ENCODE results near the gene MYO1A.
A peak's percentile ranks its signal among the peaks of the same experiment; 100 is the strongest.
"Not testable (repeated sequence)": the region's sequence is repeated elsewhere in the genome, so short reads cannot be mapped to it uniquely, and the experiment has no call there.

MYO1A gene

DNA sequence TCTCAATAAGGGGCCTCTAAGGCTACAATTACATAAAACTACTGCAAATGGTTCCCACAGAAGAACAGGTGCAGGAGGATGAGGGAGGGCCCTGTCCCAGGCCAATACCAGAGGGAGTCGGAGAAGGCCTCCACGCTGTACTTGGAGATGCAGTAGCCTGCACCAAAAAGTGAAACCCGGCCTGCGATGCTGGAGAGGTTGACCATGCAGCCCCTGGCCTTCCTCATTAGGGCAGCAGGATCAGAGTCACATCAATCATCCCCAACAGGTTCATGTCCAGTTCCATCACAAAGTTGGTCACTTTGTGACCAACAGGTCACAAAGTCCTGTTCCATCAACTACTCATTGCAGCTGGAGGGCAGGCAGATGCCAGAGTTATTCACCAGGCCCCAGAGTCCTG, 66.5 kb downstream of the MYO1A start:
- Histone ChIP-seq H3F3A (ENCODE audit: insufficient read depth, low read length) (no peaks in the 10 kb centered on the region), H3K9ac (ENCODE audit: low read length) (no peak overlapping the region), H3K9me3 (replicated peaks; ENCODE audit: insufficient read depth, low read length) (no peaks in the 10 kb centered on the region), H3K79me2 (ENCODE audit: low read length) (no peaks in the 10 kb centered on the region), H3K36me3 (replicated peaks; ENCODE audit: insufficient read depth, low read length) (no peaks in the 10 kb centered on the region), H3K4me2 (ENCODE audit: low read depth, low read length) (no peak overlapping the region), H3K27ac (ENCODE audit: low read length) (no peak overlapping the region), H3K9me2 (replicated peaks; ENCODE audit: insufficient read depth, low read length) (no peaks in the 10 kb centered on the region), H3K4me3 (ENCODE audit: low read length) (no peak overlapping the region), H4K20me1 (ENCODE audit: insufficient read depth, low read length) (no peaks in the 10 kb centered on the region), H2AFZ (ENCODE audit: low read length) (no peak overlapping the region), H3K4me1 (ENCODE audit: low read length) (peaks cover 16% of the 10 kb centered on the region), H3K27me3 (replicated peaks; ENCODE audit: insufficient read depth, low read length) (no peaks in the 10 kb centered on the region)
- TF ChIP-seq EZH2 (optimal IDR thresholded peaks at IDR 0.05; ENCODE audit: low read depth, low read length) (no peak), EZH2phosphoT487 (IDR thresholded peaks at IDR 0.05; ENCODE audit: low read length) (no peak)
- TF ChIP-seq, protein P1, sequence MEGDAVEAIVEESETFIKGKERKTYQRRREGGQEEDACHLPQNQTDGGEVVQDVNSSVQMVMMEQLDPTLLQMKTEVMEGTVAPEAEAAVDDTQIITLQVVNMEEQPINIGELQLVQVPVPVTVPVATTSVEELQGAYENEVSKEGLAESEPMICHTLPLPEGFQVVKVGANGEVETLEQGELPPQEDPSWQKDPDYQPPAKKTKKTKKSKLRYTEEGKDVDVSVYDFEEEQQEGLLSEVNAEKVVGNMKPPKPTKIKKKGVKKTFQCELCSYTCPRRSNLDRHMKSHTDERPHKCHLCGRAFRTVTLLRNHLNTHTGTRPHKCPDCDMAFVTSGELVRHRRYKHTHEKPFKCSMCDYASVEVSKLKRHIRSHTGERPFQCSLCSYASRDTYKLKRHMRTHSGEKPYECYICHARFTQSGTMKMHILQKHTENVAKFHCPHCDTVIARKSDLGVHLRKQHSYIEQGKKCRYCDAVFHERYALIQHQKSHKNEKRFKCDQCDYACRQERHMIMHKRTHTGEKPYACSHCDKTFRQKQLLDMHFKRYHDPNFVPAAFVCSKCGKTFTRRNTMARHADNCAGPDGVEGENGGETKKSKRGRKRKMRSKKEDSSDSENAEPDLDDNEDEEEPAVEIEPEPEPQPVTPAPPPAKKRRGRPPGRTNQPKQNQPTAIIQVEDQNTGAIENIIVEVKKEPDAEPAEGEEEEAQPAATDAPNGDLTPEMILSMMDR (IDR thresholded peaks at IDR 0.05; ENCODE audit: low read length) = no peak
- DNase-seq = no peak

DNA sequence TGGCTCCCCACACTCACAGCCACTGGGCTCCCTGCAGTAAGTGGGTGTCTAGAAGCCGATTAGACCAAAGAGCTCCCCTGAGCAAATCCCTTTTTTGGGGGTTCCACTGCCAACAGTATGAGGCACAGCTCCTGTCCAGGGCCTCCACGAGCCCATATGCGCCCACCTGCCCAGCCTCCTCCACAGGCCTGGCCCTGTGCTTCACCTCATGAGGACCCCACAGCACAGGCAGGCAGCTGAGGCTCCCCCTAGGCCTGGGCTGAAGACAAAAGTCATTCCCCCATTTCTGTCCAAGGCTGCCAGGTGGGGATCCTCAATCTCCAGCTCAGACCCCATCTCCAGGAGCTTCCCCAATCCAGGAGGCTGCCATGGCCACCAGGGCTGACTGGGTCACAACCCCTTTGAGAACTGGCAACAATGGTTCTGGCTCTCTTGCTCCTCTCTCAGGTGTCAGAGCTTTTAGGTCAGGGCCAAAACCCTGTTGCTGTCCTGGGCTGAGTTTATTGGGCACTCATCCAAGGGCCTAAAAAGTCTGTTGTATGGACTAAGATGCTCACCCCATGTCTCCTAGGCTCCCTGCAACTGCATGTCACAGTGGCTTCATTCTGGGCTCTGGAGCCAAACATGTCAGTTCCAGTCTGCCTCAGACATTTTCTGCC, 67.2 kb downstream of the MYO1A start:
- H3F3A ChIP-seq (ENCODE audit: insufficient read depth, low read length); H3K36me3 ChIP-seq (replicated peaks; ENCODE audit: insufficient read depth, low read length); H3K79me2 ChIP-seq (ENCODE audit: low read length); H4K20me1 ChIP-seq (ENCODE audit: insufficient read depth, low read length); H3K9me2 ChIP-seq (replicated peaks; ENCODE audit: insufficient read depth, low read length); H3K9ac ChIP-seq (ENCODE audit: low read length); H3K27me3 ChIP-seq (replicated peaks; ENCODE audit: insufficient read depth, low read length); H3K27ac ChIP-seq (ENCODE audit: low read length); H3K4me3 ChIP-seq (ENCODE audit: low read length); H2AFZ ChIP-seq (ENCODE audit: low read length); H3K4me2 ChIP-seq (ENCODE audit: low read depth, low read length); H3K9me3 ChIP-seq (replicated peaks; ENCODE audit: insufficient read depth, low read length); DNase-seq: not testable (repeated sequence)
- H3K4me1 ChIP-seq (ENCODE audit: low read length) = peaks cover 16% of the 10 kb centered on the region

DNA sequence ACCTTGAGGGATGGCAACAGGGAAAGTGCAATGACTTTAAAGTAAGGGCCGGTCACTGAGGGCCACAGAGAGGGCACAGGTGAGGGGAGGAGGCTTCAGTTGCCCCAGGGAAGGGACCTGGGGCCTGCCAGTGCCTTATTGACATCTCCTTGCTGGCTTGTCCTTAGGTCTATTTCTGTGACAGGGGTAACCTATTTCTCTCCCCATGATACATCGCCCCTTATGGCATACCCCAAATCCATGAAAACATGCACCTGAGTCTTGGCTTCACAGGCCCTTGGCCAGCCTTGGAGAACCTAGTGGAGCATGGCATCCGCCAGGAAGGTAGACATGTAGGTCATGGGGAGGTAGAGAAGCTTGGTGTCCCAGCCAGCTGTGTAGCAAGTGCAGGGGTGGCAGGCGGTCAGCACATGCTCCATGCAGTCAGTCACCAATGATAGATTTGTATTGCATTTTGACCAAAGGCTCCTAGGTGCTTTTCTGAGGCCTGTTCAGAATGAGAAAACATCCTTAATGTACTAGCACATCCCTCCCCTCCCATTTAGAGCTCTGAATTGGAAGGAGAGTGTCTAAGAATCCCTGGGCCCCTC, 68.9 kb downstream of the MYO1A start:
- H3K9me3 ChIP-seq (replicated peaks; ENCODE audit: insufficient read depth, low read length) = no peaks in the 10 kb centered on the region
- peaks cover 11% of the 10 kb centered on the region for H3K4me1 ChIP-seq (ENCODE audit: low read length)
- no peaks in the 10 kb centered on the region for H4K20me1 ChIP-seq (ENCODE audit: insufficient read depth, low read length)
- no peak for DNase-seq
- H3K4me2 ChIP-seq (ENCODE audit: low read depth, low read length) = no peak overlapping the region
- H3K4me3 ChIP-seq (ENCODE audit: low read length) = no peak overlapping the region
- no peaks in the 10 kb centered on the region for H3K9me2 ChIP-seq (replicated peaks; ENCODE audit: insufficient read depth, low read length)
- H3K9ac ChIP-seq (ENCODE audit: low read length) = no peak overlapping the region
- no peaks in the 10 kb centered on the region for H3K79me2 ChIP-seq (ENCODE audit: low read length)
- H3K27me3 ChIP-seq (replicated peaks; ENCODE audit: insufficient read depth, low read length) = no peaks in the 10 kb centered on the region
- no peaks in the 10 kb centered on the region for H3F3A ChIP-seq (ENCODE audit: insufficient read depth, low read length)
- H3K27ac ChIP-seq (ENCODE audit: low read length) = no peak overlapping the region
- no peak for TF ChIP-seq EZH2phosphoT487 (IDR thresholded peaks at IDR 0.05; ENCODE audit: low read length)
- TF ChIP-seq EZH2 (optimal IDR thresholded peaks at IDR 0.05; ENCODE audit: low read depth, low read length) = no peak
- TF ChIP-seq, protein P1 (IDR thresholded peaks at IDR 0.05; ENCODE audit: low read length) = no peak
- no peak overlapping the region for H2AFZ ChIP-seq (ENCODE audit: low read length)
- no peaks in the 10 kb centered on the region for H3K36me3 ChIP-seq (replicated peaks; ENCODE audit: insufficient read depth, low read length)

DNA sequence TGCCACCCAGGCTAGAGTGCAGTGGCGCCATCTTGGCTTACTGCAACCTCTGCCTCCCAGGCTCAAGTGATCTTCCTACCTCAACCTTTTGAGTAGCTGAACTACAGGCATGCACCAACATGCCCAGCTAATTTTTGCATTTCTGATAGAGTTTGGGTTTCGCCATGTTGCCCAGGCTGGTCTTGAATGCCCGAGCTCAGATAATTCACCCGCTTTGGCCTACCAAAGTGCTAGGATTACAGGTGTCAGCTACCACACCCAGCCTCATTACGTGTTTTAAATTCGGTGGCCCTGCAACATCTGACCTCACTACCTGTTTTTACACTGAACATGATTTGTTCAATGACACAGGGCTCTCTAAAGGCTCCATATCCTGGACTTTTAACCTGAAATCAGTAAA, 69.7 kb downstream of the MYO1A start:
- H3K27me3 ChIP-seq (replicated peaks; ENCODE audit: insufficient read depth, low read length) = no peaks in the 10 kb centered on the region
- no peak for DNase-seq
- no peak overlapping the region for H3K9ac ChIP-seq (ENCODE audit: low read length)
- no peak overlapping the region for H3K4me2 ChIP-seq (ENCODE audit: low read depth, low read length)
- no peaks in the 10 kb centered on the region for H3K36me3 ChIP-seq (replicated peaks; ENCODE audit: insufficient read depth, low read length)
- no peaks in the 10 kb centered on the region for H3K9me3 ChIP-seq (replicated peaks; ENCODE audit: insufficient read depth, low read length)
- H3F3A ChIP-seq (ENCODE audit: insufficient read depth, low read length) = no peaks in the 10 kb centered on the region
- no peak overlapping the region for H3K4me3 ChIP-seq (ENCODE audit: low read length)
- H4K20me1 ChIP-seq (ENCODE audit: insufficient read depth, low read length) = no peaks in the 10 kb centered on the region
- H3K27ac ChIP-seq (ENCODE audit: low read length) = peak overlapping the region; percentile 19; the same call in 1 of the 2 replicates
- H3K9me2 ChIP-seq (replicated peaks; ENCODE audit: insufficient read depth, low read length) = no peaks in the 10 kb centered on the region
- TF ChIP-seq EZH2 (optimal IDR thresholded peaks at IDR 0.05; ENCODE audit: low read depth, low read length) (no peak), EZH2phosphoT487 (IDR thresholded peaks at IDR 0.05; ENCODE audit: low read length) (no peak)
- TF ChIP-seq, protein P1 (IDR thresholded peaks at IDR 0.05; ENCODE audit: low read length) = no peak
- peaks cover 11% of the 10 kb centered on the region for H3K4me1 ChIP-seq (ENCODE audit: low read length)
- H3K79me2 ChIP-seq (ENCODE audit: low read length) = no peaks in the 10 kb centered on the region
- no peak overlapping the region for H2AFZ ChIP-seq (ENCODE audit: low read length)

Measured in MM.1S (cell line).